DND-41 (cell line): ENCODE data around the gene FAM131A.

Source experiments
- ATAC-seq: fragments of 200-7000 bp; cut with Tn5 transposase; 3 replicates; pipeline ENCODE4 v1.9.1; 2021; ENCODE audit warnings: low read depth; ENCODE audit not compliant: insufficient read depth
- DNase-seq: peaks from one replicate; pipeline ENCODE4 v3.0.0-alpha.2; 2020
- H2AFZ ChIP-seq: 2 replicates; pipeline ENCODE4 v1.6.0; 2012; ENCODE audit warnings: low read depth, low read length
- H3K27ac ChIP-seq: 2 replicates; pipeline ENCODE4 v1.5.1; 2012; ENCODE audit warnings: low read length, inconsistent platforms
- H3K27me3 ChIP-seq: fragments of 200-600 bp; sonication (generic); 2 replicates; pipeline ENCODE4 v1.6.0; 2012; ENCODE audit warnings: low read length, mild to moderate bottlenecking, inconsistent platforms; ENCODE audit not compliant: insufficient read depth, poor library complexity
- H3K36me3 ChIP-seq: 2 replicates; pipeline ENCODE4 v1.5.1; 2012; ENCODE audit warnings: low read length, inconsistent platforms; ENCODE audit not compliant: insufficient read depth
- H3K4me1 ChIP-seq: 2 replicates; pipeline ENCODE4 v1.5.1; 2012; ENCODE audit warnings: mild to moderate bottlenecking, low read length; ENCODE audit not compliant: insufficient read depth
- H3K4me2 ChIP-seq: 2 replicates; pipeline ENCODE4 v1.6.0; 2012; ENCODE audit warnings: mild to moderate bottlenecking, moderate library complexity, low read length, inconsistent platforms; ENCODE audit not compliant: insufficient read depth
- H3K4me3 ChIP-seq, 2 experiments: fragments of 200-600 bp in 1 of 2; shearing (Covaris generic) in 1 of 2; 2 replicates each; pipeline ENCODE4 v1.5.1; 2012 to 2016; ENCODE audit warnings: inconsistent platforms in 2 of 2, low read length in 2 of 2, mild to moderate bottlenecking in 2 of 2, low read depth in 1 of 2, moderate library complexity in 1 of 2
- H3K79me2 ChIP-seq: 2 replicates; pipeline ENCODE4 v1.6.0; 2012; ENCODE audit warnings: low read length, inconsistent platforms; ENCODE audit not compliant: insufficient read depth
- H3K9ac ChIP-seq: 2 replicates; pipeline ENCODE4 v1.6.0; 2012; ENCODE audit warnings: low read depth, mild to moderate bottlenecking, inconsistent platforms, low read length, moderate library complexity
- H3K9me3 ChIP-seq: 2 replicates; pipeline ENCODE4 v1.5.1; 2012; ENCODE audit warnings: low read length, moderate library complexity, mild to moderate bottlenecking, inconsistent platforms; ENCODE audit not compliant: insufficient read depth, severe bottlenecking
- H4K20me1 ChIP-seq: 2 replicates; pipeline ENCODE4 v1.6.0; 2012; ENCODE audit warnings: low read length; ENCODE audit not compliant: insufficient read depth
- EZH2 ChIP-seq: IDR thresholded peaks from 3 replicates; pipeline ENCODE4 v1.6.1; 2012; ENCODE audit warnings: borderline replicate concordance, low read depth, mild to moderate bottlenecking, moderate library complexity, low read length, inconsistent platforms; ENCODE audit not compliant: severe bottlenecking
- TF ChIP-seq, protein P1 (sequence below): IDR thresholded peaks from 2 replicates; pipeline ENCODE4 v1.5.1; 2012; ENCODE audit warnings: borderline replicate concordance, low read length, moderate library complexity, mild to moderate bottlenecking; ENCODE audit not compliant: poor library complexity, severe bottlenecking; ENCODE audit errors: extremely low read depth

Gene FAM131A

DNA sequence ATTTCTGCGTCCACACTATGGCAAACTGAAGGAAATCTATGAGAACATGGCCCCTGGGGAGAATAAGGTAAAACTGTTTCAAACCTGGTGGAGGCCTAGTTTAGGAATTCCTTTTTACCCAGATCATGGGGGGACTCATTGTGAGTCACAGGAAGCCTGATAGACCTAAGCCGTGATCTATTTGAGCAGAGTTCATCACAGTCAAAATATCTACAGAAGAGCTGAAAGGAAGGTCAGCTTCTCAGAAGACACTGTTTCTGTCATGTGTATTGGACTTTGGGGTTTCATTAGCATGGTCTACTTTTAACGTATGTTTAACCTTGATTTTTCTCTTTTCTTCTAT, 37.1 kb upstream of the FAM131A start:
- Histone ChIP-seq H3K79me2 (peaks cover 49% of the 10 kb centered on the region), H4K20me1 (peaks cover 32% of the 10 kb centered on the region; the same call in 1 of the 2 replicates), H3K9me3 (no peaks in the 10 kb centered on the region), H3K4me2 (peak overlapping the region; percentile 73), H3K4me1 (peaks cover 34% of the 10 kb centered on the region), H3K27me3 (no peaks in the 10 kb centered on the region), H3K9ac (peak overlapping the region; percentile 81), H3K4me3 (peak overlapping the region; percentile 51 to 92; a peak in 3 of 4 replicates), H3K27ac (peak overlapping the region; percentile 78; the same call in 1 of the 2 replicates), H2AFZ (no peak overlapping the region), H3K36me3 (peaks cover 60% of the 10 kb centered on the region)
- no peak for TF ChIP-seq EZH2
- TF ChIP-seq, protein P1, sequence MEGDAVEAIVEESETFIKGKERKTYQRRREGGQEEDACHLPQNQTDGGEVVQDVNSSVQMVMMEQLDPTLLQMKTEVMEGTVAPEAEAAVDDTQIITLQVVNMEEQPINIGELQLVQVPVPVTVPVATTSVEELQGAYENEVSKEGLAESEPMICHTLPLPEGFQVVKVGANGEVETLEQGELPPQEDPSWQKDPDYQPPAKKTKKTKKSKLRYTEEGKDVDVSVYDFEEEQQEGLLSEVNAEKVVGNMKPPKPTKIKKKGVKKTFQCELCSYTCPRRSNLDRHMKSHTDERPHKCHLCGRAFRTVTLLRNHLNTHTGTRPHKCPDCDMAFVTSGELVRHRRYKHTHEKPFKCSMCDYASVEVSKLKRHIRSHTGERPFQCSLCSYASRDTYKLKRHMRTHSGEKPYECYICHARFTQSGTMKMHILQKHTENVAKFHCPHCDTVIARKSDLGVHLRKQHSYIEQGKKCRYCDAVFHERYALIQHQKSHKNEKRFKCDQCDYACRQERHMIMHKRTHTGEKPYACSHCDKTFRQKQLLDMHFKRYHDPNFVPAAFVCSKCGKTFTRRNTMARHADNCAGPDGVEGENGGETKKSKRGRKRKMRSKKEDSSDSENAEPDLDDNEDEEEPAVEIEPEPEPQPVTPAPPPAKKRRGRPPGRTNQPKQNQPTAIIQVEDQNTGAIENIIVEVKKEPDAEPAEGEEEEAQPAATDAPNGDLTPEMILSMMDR: no peak
- ATAC-seq (no peak), DNase-seq (no peak)

DNA sequence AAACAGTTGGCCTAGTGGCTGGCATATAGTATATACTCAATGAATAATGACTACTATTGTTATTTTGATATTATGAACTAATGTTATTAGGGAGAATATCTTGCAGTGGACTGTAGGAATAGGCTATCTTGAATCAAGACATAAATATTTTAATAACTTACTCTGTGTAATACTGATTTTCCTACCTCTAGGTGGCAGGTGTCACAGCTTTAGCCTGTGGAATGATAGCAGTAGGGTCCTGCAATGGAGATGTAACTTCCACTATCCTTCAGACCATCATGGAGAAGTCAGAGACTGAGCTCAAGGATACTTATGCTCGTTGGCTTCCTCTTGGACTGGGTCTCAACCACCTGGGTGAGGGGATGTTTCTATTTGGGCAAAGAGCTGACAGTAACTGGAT, 31.8 kb upstream of the FAM131A start:
- H3K4me2 ChIP-seq: no peak overlapping the region
- H3K27me3 ChIP-seq: no peaks in the 10 kb centered on the region
- H3K9me3 ChIP-seq: no peaks in the 10 kb centered on the region
- H3K36me3 ChIP-seq: peaks cover 84% of the 10 kb centered on the region
- H3K27ac ChIP-seq: no peak overlapping the region
- peaks cover 31% of the 10 kb centered on the region; the same call in 1 of the 2 replicates for H4K20me1 ChIP-seq
- TF ChIP-seq, protein P1: peak; percentile 47
- no peak for TF ChIP-seq EZH2
- no peak overlapping the region for H2AFZ ChIP-seq
- H3K9ac ChIP-seq: no peak overlapping the region
- peak; percentile 69 for ATAC-seq
- H3K4me1 ChIP-seq: peaks cover 16% of the 10 kb centered on the region
- no peak overlapping the region for H3K4me3 ChIP-seq
- DNase-seq: no peak
- peaks cover 35% of the 10 kb centered on the region for H3K79me2 ChIP-seq

DNA sequence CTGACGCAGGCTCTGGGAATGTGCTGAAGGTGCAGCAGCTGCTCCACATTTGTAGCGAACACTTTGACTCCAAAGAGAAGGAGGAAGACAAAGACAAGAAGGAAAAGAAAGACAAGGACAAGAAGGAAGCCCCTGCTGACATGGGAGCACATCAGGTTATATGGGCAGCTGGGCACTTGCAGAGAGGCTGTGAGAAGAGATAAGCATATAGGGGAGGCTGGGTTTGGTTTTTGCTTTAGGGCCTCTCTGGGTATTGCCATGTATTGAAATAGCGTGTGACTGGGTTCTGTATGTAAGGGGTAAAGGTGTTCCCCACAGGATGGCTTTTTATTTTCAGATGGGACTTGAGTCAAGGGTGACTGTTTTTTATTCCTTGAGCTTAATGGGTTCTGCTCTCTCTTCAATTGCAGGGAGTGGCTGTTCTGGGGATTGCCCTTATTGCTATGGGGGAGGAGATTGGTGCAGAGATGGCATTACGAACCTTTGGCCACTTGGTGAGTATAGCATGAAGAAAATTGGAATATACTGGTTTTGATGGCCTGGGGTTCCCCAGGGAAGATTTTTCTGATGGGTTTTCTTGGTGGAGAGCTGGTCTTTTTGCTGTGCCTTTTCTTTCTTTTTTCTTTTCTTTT, 30.9 kb upstream of the FAM131A start:
- Histone ChIP-seq H3K79me2 (peaks cover 28% of the 10 kb centered on the region), H3K36me3 (peaks cover 76% of the 10 kb centered on the region)

More for the DNA sequence above, 30.9 kb upstream of the FAM131A start:
- Histone ChIP-seq H3K4me3 (no peak overlapping the region), H3K27me3 (no peaks in the 10 kb centered on the region), H3K9ac (no peak overlapping the region), H3K4me2 (no peak overlapping the region), H4K20me1 (peaks cover 30% of the 10 kb centered on the region; the same call in 1 of the 2 replicates), H3K9me3 (no peaks in the 10 kb centered on the region), H3K4me1 (peaks cover 8% of the 10 kb centered on the region; the same call in 1 of the 2 replicates), H2AFZ (no peak overlapping the region), H3K27ac (no peak overlapping the region)
- DNase-seq (no peak), ATAC-seq (no peak)
- TF ChIP-seq, protein P1: no peak
